ACHN (cell line): Measurements from ENCODE around the gene KBTBD4.

Experiments used
- DNase-seq: peaks from one replicate; pipeline ENCODE4 v3.0.0-alpha.2; 2015
- in situ Hi-C: cut with HindIII; loops from 2 replicates; pipeline ENCODE4 v1.10.0; 2017; ENCODE audit warnings: low sequenced_read_pairs, low pct_ligation_motif_present, low pct_unique_long_range_greater_than_20kb

KBTBD4 gene

DNA sequence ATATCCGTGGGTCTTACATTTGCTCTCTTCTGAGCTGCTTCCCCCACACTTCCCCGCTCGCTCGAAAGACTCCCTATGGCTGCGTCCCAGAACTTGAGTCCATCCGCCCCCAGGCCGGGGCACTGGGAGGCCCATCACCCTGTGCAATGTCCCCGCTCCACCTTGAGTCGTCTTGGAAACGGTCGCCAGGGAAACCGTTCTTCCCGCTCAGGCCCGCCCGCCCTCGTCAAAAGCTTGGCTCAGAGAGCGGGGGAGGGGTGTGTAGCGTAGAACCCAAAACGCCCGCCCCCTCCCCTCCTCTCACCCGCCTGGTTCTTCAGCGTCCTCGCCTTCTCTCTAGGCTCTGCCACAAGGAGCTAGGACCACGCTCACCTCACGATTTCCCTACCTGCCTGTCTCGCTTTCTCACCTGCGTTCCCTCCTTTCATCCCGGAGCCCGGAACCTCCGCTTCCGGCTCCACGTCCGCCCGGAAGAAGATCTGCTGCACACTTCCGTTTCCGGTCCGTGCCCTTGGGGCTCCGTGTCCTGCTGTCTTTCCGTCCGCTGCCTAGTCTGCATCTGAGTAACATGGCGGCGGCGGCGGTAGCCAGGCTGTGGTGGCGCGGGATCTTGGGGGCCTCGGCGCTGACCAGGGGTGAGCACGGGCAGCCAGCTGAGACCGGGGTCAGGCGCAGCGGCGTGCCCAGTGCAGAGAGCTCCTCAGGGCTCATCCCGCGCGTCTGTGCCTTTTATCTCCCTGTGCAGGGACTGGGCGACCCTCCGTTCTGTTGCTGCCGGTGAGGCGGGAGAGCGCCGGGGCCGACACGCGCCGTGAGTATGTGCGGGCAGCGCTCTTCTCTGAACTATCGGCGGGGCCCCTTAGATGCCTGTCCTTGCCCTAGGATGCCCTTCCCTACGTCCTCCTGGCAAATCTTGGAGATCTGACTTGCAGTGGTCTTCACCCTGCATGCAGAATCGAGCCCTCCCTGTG is at the start of gene KBTBD4, which contains the start of gene NDUFS3:
Gene KBTBD4 (minus strand): TSS at position 447 of the 971 bp plus-strand sequence. CDS start 19 bp downstream, at position 428.
Gene NDUFS3 (plus strand): TSS at position 551 of the 971 bp plus-strand sequence. CDS start 18 bp downstream, at position 569.
- DNase-seq: peak; percentile 85
- in situ Hi-C loops: no loop called here

DNA sequence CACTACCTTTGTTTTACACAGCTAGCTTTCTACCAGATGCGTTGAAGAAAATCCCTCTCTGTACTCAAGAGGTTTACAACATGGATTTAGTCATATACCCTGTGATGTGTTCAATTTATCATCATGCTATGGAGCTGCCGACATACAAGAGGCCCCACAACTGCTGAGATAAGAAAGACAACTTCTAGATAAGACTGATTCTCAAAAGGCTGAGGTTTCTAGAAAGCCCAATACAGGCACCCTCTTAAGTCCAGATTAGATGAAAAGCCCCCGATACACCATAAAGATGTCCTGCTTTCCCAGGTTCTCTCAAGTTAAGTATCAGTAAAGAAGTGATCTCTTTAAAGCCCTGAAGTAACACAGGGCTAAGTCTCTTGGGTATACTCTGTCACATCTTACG is 49.3 kb upstream of the KBTBD4 start:
- DNase-seq: no peak
- in situ Hi-C loops: no loop called here

DNA sequence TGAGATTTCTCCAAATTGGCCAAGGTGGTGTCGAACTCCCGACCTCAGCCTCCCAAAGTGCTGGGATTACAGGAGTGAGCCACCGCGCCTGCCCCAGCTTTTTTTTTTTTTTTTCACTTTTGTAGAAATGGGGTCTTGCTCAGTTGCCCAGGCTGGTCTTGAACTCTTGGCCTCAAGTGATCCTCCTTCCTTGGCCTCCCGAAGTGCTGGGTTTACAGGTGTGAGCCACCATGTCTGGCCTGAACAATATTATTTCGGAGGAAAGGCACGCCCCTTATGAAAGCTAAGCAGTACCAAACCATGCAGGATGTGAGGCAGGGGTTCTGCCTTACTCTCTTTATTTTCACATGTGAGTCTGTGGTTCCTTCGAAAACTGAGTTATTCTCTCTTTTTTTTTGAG is 47.5 kb upstream of the KBTBD4 start:
- no peak for DNase-seq
- in situ Hi-C loops: no loop called here

DNA sequence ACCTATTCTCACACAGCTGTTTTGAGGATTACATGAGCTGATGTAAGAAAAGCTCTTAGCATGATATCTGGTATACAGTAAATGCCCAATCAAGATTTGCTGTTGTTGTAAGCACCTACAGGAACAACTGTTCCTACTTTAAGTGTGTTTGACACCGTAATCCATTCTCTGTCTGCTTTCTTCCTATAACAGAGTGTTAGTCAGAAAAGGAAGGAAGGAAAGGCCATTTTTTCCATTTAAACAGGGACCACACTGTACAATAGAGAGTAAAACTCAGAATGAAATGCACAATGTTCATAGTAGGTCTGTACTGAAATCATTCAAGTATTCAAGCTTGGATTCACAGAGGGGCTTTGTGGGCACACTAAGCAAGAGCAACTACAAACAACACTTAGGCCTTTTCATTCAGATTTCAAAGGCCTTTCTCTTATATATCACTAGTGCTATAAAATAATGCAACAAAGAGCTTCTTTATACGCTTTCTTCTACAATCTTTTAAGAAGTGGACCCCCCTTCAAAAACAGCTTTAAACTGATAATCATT is 42.1 kb upstream of the KBTBD4 start:
- in situ Hi-C loops: no loop called here
- no peak for DNase-seq

DNA sequence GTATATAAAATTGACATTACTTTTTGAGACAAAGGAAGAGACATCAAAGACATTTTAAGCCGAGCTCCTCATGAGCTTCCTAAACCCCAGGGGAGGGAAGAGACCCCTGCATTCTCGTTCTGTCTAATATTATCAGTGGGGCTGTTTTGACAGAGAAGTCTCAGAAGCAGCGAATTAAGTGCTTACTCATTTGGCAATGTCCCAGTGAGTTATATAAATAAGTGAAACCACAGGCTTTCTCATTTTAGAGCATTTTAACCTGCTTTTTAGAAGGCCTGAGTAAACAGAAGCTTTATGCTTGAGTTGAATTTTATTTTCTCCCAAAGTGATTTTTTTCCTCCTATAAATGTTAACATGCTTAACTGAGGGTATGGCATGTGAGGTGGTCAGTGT is 38.6 kb upstream of the KBTBD4 start:
- DNase-seq: no peak
- in situ Hi-C loops: no loop called here

DNA sequence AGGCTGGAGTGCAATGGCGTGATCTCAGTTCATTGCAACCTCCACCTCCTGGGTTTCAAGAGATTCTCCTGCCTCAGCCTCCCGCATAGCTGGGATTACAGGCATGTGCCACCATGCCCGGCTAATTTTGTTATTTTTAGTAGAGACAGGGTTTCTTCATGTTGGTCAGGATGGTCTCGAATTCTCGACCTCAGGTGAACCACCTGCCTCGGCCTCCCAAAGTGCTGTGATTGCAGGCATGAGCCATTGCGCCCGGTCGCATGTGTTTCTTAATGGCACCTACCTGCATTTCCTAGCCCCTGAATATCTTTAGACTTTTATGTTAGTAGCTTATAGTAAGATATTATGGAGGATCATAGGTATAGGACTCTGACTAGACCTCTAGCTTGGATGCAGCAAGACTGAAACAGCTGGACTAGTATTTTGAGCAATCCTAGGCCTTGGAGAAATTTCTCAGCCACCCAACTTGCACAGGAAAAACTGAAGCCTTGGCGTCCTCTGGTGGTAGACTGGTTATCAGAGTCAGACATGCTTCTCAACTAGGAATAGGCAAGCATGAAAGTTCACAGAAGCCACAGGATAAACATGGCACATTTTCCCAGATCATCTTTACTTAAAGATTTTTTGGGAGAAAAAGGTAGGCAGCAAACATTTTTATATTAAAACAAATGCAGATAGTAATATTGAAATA is 38.1 kb upstream of the KBTBD4 start:
- in situ Hi-C loops: no loop called here
- peak; percentile 40 for DNase-seq

DNA sequence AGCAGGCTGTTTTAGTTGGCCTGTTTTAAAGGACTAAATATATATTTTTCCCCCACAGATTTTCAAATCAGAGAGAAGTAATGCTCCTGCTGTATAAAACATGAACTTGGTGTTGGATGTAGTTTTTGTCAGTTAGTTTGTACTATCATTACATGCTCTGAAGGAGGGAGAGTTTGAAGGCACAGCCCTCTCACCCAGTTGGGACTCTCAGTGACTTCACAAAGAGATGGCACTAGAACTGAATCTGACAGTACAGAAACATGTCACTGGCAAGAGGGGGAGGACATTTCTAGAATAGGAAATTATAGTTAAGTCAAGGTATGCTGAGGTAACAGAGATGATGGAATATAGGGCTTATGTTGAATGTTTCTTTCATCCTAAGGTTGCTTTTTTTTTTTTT is 36.5 kb upstream of the KBTBD4 start:
- no peak for DNase-seq
- in situ Hi-C loops: no loop called here

DNA sequence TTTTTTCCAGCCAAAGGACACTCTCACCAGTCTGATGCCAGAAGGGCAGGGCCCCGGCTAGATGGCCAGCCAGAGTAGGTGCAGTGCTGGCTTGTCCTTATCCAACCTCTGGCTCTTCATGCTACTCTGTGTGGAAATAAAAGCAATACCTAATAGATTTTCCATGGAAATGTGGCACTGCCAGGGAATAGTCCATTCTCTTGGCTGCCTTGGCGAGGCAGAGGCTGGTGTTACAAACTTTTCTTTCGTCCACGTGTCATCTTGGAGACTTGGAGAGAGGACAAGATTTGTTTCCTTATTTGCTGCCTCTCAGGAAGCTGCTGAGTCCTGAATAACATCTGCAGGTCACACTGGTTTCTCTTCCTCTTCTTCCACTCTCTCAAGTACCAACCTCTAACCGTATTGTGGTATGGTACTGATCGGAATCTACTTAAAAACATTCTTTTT is 32.6 kb upstream of the KBTBD4 start:
- in situ Hi-C loops: no loop called here
- no peak for DNase-seq

DNA sequence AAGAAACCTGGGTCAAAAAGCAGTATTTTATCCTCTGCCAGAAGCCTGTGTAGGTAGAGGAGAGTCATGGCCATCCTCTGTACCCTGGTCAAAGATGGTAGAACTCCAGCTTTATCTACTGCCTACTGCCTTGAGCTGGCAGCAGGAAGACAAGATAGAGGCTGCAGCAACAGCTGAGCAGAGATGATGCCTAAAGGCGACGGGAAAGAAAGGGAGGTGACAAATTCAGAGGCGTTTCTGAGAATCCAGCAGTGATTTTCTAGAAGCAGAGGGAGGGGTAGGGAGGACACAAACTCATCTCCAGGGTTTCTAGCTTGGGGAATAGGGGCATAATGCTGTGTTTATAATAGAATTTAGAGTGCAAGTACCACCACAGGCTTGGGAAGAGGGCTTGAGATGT is 30.9 kb upstream of the KBTBD4 start:
- in situ Hi-C loops: no loop called here
- DNase-seq: no peak

DNA sequence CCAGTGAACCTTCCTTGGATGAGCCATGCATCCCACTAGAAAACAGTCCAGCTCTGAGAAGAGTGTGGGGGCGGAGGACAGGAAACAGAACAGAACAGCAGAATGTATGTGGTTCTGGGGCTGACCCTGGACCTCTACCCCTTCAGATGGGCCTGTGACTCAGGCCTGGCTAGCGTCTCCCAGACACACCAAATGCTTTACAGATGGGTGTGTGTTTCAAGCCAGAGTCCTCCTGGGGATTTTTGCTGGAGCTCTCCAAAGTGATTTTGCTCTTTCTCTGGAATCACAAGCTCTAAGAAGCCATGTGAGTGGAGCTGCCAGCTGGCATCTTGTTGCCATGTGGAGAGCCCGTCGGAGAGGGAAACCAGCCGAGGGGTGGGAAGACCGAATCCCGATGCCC is 28.6 kb upstream of the KBTBD4 start:
- in situ Hi-C loops: no loop called here

DNA sequence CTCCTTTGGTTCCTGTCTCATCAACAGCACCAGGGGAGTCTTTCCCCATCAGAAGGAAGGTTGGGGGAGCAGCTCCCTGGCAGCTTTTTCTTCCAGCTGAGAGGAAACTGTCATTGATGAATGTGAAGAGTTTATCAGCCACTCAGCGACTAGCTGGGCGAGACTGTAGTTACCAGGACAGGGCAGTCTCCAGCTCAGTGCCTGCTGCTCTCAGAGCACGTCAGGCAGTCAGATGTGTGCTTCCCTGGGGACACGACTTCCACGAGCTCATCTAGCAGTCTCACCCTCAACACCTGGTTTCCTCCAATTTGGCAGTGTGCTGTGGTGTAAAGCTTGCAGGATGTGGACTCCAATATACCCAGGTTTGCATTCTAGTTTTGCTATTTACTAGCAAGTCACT is 28.0 kb upstream of the KBTBD4 start:
- no peak for DNase-seq
- in situ Hi-C loops: no loop called here

More for the DNA sequence above, 28.6 kb upstream of the KBTBD4 start:
- no peak for DNase-seq

DNA sequence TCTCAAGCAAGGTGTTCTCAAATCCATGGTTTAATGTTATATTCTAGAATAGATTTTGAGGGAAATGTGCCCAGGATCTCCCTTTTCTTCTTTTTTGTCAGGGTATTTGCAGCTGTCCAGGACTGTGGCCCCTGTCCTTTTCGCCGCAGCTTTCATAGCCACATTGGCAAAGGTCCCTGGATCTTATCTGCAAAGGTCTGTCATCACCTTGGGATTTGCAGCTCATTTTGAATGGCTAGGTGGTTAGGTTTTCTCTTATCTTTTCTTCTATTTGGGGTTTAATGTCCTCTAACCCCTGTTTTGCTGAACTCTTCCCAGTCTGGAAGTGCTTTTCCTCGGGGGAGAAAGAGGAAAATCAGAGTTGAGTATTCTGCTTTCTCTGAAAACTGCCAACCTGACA is 27.2 kb upstream of the KBTBD4 start:
- in situ Hi-C loops: no loop called here
- DNase-seq: no peak

DNA sequence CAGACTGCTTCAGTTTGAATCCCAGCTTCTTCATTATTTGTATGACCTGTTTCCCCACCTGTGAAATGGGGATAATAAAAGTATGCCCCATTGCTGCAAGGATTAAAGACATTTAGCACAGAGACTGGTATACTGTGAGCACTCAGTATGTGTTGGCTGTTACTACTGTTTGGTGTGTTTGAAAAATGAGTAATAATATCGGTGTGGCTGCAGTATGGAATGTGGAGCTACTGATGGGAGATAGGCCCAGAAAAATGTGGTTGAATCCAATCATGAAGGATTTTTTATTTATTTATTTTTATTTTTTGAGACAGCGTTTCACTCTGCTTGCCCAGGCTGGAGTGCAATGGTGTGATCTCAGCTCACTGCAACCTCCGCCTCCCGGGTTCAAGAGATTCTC is 24.5 kb upstream of the KBTBD4 start:
- no peak for DNase-seq
- in situ Hi-C loops: no loop called here

DNA sequence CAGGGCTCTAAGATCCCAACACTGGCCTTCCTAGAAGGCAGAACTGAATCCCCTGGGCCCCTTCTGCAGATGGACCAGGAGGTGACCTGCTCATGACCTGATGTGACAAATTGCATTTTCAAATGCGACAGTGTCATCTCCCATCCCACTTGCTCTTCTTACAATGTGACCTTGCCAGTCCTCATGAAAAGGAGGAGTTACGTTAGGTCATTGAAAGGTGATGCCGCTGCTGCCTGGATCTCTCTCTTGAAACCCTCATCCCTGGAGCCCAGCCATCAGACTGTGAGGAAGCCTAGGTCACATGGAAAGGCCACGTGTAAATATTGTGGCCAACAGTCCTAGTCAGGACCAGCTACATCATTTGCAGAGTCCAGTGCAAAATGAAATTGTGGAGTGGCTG is 21.1 kb upstream of the KBTBD4 start:
- in situ Hi-C loops: no loop called here
- DNase-seq: no peak

DNA sequence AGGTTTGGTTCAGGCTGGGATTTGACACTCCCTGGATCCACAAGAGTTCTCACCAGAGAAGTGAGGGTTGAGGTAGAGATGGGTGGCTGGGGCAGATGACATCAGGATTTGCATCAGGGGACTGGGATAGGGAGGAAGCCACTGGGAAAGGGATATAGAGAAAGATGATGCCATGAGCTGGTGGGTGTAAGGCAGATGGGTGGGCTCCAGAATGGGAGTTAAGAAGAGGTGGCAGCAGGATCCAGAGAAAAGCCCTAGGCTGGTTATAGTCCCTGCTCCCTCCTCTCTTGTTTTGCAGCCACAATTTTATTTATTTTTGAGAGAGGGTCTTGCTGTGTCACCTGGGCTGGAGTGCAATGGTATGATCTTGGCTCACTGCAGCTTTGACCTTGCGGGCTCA is 17.2 kb upstream of the KBTBD4 start:
- DNase-seq: no peak
- in situ Hi-C loops: no loop called here

DNA sequence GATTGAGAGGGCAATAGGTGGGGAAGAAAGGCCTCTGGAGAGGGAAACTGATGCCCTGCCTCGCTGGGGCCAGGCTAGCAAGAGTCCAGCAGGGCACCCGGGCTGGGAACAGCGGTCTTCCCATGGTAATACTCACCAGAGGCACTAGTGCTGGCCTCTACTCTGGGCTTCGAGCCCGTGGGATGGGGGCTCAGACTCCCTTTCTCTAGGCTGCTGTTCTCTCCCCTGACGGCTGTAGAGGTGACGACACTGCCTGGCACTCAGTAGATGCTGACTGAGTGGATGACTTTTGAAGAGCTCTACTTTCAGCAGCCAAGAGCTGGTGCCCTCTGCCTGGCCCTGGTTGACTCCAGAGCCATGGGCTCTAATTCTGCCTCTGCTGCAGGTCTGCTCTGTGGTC is 16.3 kb upstream of the KBTBD4 start:
- in situ Hi-C loops: no loop called here
- DNase-seq: no peak

DNA sequence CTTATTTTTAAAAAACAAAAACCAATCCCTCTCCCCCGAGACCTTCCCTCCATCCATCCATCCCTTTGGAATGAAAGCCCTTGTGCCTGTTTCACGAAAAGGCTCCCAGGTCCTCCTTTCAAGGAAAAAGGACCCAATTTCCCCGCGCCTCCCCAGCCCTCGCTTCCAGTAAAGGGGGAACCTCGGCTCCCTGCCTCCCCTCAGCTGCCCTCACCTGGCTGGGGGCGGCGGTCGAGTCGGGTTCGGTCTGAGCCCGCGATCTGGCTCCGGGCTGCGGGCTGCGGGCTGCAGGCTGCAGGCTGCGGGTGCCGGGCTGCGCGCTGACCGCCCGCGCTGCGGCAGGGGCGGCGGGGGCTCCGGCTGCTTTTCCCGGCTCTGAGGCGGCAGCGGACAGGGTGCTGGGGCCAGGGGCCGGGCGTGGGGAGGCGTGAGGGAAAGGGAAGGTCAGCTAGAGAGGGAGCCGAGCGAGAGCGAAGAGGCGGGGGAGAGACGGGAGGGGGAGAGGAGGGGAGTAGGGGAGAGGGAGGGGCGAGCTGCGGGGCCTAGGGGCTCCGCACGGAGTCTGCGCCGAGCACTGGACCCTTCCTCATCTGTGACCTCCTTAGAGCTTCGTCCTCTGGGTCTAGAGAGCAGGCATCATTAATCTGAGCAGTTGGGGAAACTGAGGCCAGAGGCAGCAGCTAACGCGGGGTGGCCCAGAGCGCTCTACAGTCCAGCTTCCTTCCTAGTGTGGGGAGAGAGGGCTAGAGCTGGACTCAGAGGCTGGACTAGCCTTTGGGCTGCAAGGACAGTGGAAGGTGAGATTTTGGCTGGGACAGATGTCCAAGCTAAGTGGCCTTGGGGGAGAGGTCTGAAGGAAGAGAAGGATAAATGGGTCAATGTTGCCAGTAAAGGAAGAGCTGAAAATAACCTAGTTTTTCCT is 15.4 kb upstream of the KBTBD4 start, which contains the start of gene C1QTNF4:
Gene C1QTNF4 (minus strand): TSS at position 478 of the 922 bp plus-strand sequence. CDS start 3,601 bp downstream, outside the sequence.
- no peak for DNase-seq
- in situ Hi-C loops: no loop called here

DNA sequence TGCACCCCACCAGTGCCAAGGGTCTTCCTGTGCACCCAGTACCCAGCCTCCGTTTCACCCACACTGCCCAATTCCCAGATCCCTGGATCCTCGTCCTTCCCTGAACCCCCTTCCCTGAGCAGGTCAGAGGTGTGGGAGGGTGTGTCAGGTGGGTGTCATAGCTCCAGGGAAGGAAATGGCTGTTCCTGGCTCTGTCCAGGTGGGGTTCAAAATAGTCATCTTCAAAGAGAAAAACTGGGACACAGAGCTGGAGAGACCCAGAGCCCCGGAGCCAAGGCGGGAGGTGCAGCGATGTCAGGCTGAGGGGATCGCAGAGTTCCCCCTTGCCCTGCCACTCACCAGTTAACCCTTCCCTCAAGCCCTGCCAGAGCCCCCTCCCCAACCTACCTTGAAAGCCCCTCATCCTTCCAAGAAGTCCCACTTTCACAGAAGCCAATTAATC is 14.7 kb upstream of the KBTBD4 start:
- in situ Hi-C loops: no loop called here
- DNase-seq: no peak
